SIG-M5 (cell line): ENCODE measurements around the gene SRPRB.

Source experiments
- DNase-seq: peaks from one replicate; lab custom pipeline; 2025; lab: John Stamatoyannopoulos, UW

Gene SRPRB

DNA sequence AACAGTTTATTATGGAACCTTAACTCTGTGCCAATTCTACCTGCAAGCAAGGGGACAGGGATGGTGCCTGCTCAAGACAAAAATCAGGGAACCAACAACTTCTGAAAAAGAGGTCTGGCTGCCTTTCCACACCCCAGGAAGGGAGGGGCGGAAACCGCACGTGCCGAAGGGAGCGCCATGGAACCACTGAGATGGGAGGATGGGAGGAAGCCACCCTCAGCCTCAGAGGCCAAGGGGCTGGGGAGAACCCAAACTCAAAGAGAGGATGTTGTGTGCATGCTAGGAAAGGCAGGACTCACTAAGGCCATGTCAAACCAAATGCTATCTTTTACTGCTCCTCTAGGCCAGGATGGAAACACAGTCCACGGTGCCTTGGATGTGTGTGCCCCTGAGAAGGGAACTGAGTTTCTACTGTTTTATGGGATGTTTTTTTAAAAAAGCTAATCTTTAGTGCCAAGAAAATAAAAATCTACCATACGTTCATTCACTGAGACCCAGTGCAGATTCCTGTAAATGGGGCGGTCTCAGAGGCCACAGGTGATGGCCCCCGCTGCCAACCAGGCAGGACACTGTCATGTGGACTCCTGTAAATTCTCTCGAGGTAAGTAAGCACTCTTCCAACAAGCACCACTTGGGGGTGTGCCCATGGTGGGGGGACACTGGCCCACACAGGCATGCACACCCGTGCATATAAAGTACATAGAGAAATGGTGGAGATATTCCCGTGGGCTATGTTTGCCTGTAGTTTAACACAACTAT is 20.5 kb downstream of the SRPRB start:
- DNase-seq: no peak

DNA sequence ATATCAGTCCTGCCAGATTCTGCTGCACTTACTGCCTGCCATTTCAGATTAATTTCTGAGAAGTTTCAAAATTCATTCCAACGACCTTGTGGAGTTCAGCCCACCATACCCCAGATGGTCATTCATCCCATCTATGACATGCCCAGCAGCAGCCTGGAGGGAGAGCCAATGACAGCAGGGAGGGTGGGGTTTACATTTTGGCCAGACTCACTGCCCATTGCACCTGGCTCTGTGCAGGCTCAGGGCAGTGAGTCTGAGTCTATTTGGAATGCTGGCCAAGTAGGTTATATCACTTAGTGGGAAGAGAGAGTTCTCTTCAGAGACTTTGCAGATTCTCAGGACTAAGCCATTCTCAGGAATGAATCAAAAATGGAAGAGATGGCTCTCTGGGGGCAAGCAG is 21.5 kb downstream of the SRPRB start:
- no peak for DNase-seq

DNA sequence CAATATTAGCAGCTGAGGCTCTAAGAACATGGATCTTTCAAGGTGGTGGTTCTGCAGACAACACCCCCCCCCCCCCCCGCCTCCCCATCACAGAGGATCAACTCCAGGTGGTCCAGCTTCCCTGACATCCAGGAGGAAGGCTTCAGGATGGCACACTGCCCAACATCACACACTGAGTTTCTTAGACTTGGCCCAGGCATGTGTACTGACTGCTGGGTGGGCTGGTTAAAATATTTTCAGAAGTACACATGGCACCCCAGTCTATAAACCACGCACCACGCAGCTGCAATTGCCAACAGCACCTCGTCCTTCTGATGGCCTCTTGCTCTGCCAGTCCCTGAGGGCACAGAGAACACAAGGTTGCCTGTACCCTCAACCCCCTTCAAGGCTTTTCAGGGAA is 22.1 kb downstream of the SRPRB start:
- no peak for DNase-seq

- DNase-seq: no peak
Observed at GRCh38 chr3:133828576-133829309, 23.1 kb downstream of the SRPRB start.

GRCh38 chr3:133829310-133829707 is 23.7 kb downstream of the SRPRB start:
- no peak for DNase-seq

GRCh38 chr3:133830071-133830470 is 24.5 kb downstream of the SRPRB start:
- DNase-seq: no peak

DNA sequence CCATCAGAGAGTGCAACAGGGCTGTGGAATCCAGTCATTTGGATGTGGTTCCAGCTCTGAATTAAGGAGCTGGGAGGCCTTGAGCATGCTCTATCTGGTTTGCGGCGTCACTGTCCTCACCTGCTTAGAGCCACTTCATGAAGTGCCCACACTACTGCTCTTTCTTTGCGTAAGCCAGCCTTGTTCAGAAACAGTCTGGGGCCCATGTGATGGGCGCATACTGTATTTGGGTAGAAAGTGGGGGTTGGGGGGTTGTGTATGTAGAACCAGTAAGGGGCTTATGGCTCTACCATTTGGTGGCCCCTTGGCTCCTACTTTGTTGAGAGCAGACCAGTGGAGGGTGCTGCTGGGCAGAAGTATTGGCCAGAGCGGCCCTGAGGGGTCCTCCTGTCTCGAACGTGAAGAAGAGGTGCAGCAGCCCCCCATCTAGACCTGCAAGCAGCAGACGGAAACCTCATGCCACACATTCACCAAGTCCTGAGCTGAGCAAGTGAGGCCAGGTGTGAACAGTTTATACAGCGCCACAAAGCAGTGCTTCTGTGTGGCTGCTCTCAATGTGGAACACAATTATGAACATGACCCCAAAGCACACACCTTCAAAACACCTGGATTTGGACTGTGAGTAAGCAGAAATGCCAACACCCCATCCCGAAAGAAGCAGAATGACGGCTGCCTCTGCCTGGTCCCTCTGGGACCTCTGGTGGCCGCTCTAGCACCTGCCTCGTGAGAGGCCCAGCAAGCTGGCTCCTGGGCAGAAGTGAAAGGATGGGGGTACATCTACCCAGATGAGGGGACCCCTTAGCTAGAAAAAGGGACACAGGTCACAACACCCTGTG is 26.6 kb downstream of the SRPRB start:
- no peak for DNase-seq

GRCh38 chr3:133832802-133833144 is 27.2 kb downstream of the SRPRB start:
- DNase-seq: no peak

- DNase-seq: no peak
Observed at GRCh38 chr3:133833267-133833666, 27.7 kb downstream of the SRPRB start.

DNA sequence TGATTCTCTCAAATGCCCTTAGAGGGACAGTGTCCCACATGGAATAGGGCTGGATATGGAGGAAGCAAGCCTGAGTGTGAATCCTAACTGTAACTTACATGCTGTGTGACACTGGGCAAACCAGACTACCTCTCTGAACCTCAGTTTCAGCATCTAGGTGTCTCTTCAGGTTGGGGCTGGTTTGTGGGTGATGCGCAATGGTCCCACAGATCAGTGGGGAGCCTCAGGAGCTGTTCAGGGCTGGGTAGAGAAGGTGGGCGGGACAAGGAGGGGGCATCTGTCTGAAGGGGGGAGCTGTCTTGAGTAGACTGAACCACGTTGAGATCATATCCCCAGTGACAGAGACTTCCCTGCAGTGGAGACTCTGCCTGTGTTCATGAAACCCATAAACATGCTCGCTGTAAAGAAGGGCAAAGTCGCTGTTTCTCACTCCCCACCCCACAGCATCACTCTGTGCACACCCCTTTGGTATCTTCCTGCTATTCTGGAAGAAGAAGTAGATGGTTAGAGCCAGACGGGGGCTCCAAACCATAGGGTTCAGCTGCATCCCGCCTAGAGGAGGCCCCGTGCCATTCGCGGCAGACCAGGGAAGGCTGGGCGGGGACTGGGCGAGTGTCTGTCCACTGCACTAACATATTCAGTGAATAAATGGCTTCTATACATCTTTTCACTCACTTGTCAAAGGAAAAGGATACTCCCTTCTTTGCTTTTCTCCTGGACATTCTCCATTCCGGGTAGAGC is 28.4 kb downstream of the SRPRB start:
- DNase-seq: no peak

- no peak for DNase-seq
Observed at GRCh38 chr3:133834621-133835417, 29.2 kb downstream of the SRPRB start.

DNA sequence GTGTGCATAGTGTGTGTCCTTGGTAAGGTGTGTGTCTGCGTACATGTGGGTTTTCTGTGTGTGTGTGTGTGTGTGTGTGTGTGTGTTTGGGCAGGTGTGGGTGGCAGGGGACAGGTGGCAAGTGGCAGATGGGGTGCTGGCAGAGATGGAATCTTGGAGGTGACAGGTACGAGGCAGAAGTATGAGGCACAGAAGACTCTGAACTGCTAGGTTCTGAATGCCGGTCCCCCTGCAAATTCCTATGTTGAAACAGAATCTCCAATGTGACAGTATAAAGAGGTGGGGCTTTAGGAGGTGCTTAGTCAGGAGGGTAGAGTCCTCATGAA is 29.8 kb downstream of the SRPRB start:
- no peak for DNase-seq

DNA sequence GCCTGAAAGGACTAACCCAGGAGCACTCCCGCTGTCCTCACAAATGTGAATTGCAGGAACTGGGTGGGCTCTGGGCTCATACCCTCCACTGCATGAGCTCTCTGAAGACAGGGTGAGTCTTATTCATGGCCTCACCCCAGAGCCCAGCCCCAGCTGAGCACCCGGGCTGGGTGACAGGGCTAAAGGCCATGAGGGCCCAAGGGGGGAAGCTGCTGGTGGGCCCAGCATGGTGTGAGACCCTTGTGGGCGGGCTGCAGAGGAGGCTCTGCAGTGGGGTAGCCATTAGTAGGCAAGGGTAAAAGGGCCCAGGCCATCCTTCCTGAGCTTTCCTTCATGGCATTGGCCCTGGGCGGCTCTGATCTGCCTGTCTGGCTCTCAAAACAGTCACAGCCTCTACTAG is 30.3 kb downstream of the SRPRB start:
- DNase-seq: no peak

GRCh38 chr3:133836497-133837158 is 31.0 kb downstream of the SRPRB start:
- DNase-seq: no peak

DNA sequence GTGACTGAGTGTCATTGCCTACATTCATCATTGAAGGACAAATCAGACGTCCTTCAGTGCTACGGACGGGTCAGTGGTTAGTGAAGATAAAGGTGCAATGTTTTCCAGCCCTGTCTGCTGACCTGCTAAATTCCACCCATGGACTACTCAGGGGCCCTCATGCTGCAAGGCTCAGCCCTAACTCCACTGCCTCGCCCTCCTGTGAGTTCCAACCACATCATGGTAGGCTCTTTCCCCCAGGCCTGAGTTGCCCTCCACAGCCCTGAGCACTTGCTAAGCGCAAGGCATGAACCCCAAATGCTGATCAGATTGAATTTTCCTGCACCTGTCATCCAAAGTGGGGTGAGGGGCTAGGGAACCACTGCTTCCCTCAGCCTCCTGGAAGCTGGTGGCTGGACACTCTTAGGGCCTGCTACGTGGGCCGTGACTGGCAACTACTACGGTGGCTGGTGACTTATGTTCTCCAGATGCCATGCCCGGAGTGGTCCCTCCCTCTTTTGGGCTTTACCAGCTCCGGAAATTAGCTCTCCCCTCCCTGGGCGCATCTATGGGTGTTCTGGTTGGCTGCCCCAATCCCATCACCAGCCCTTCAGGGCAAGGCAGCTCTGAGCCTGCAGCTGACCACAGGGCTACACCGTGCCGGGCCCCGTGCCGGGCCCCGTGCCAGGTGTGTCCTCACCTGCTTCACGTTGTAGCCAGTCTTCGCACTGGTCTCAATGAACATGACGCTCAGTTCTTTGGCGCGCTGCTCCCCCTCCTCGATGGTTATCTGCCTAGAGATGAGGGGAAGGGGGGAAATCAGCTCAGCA is 32.1 kb downstream of the SRPRB start:
- no peak for DNase-seq

- no peak for DNase-seq
Observed at GRCh38 chr3:133838296-133838789, 32.7 kb downstream of the SRPRB start.

DNA sequence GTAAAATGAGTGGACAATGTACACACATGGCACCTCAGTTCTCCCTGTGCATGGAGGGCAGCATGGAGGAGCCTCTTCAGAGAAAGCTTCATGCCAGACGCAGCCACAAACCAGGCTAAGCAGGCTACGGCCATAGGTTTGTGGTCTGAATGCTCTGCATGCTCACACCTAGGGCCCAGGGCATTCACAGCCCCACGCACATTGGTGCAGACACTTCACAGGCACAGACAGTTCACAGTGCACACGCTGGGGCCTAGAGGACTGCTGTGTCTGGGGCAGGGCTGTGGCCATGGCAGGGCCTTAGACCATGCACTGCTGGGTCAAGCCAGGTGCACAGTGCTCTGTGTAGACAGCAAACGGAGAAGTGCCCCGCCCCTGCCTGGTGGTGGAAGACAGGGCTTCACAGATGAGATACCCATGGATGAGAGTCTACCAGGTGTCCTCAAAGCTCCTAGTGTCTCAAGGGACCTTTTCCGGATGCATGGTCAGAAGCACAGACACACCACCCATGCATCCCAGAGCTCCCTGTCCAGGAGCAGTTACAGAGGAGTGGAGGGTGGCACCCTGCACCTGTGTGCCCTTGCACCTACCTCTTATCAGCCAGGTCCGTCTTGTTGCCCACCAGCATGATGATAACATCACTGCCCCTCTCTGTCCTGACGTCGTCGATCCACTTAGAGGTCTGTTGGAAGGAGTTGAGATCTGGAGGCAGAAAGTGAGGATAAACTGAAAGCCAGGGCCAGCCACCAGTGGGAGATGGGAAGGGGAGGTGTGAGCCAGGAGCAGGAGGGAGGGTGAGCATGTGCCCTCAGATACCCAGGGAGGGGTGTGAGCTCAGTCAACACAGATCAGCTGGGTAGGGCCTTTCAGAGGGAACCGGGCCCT is 33.5 kb downstream of the SRPRB start:
- DNase-seq: no peak

DNA sequence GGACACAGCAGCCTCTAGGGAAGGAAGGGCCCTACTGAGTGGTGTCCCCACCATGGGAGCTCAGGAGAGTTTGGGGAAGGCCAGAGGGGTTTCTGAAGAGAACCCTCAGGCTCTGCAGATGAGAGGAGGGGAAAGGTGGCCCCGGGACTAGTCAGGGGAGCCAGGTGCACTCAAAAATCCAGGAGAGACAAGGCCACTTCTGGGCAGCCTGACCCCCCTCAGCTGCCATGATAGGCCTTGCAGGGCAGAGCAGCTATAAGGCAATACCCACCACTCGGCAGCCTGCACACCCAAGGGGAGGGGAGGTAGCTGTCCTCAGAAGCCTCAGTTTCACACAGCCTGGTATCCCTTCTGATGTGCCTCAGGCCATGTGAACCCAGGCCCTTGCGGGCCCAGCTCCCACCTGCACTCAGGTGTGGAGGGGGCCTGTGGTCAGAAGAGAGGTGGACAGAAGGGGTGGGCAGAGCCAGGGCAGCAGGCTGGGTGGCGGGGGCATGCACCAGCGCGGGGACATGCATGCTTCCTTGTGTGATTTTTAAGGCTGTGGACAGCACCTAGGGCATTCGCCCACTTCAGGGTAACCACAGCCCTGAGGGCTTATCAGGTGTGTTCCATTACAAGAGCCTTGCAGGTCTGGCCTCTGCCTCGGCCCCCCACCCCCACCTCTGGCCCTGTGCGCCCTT is 34.6 kb downstream of the SRPRB start:
- no peak for DNase-seq
